Adrenal gland (tissue), 12 donors: ENCODE data around the gene HSD17B14. TPM values are rescaled to one million over a fixed set of nuclear protein-coding genes. Genes with fewer than 3 reads are reported as not detected.
A peak's percentile ranks its signal among the peaks of the same experiment; 100 is the strongest.

Experiments
- DNase-seq, 7 donors: peaks; one replicate each; pipeline ENCODE4 v3.0.0-alpha.2; 2019 to 2020
- H3K27ac ChIP-seq, 5 donors: fragments of 200-600 bp; sonication (generic) in 4 of 5; 1 replicate in 3 of 5; 2 replicates in 2 of 5; pipeline versions ENCODE4 v1.5.1 to v1.8.0; 2016 to 2020; ENCODE audit warnings: mild to moderate bottlenecking in 1 of 5
- H3K27me3 ChIP-seq: fragments of 200-600 bp; 2 replicates; pipeline ENCODE4 v1.8.0; 2021
- H3K36me3 ChIP-seq, 2 donors: fragments of 200-600 bp; replicated peaks in 1 of 2; 1 replicate in 1 of 2; 2 replicates in 1 of 2; pipeline versions ENCODE4 v1.5.1 to v1.8.0; 2018 to 2022
- H3K4me1 ChIP-seq, 2 donors: fragments of 200-600 bp; replicated peaks in 1 of 2; 1 replicate in 1 of 2; 2 replicates in 1 of 2; pipeline versions ENCODE4 v1.5.1 to v1.8.0; 2018 to 2021
- H3K4me3 ChIP-seq, 4 donors: fragments of 200-600 bp; sonication (generic) in 3 of 4; one replicate each; pipeline ENCODE4 v1.5.1; 2016 to 2018
- H3K9me3 ChIP-seq, 3 donors: fragments of 200-600 bp; sonication (generic) in 1 of 3; replicated peaks in 1 of 3; 1 replicate in 2 of 3; 2 replicates in 1 of 3; pipeline versions ENCODE4 v1.5.1 to v1.8.0; 2016 to 2021
- CTCF ChIP-seq, 6 experiments: fragments of 450-650 bp in 4 of 6; fragments of 200-600 bp in 2 of 6; sonication (generic) in 1 of 6; IDR thresholded peaks; 1 replicate in 5 of 6; 2 replicates in 1 of 6; pipeline versions ENCODE4 v1.5.1 to v1.8.0; 2016 to 2021; ENCODE audit warnings: antibody characterized with exemption in 6 of 6, mild to moderate bottlenecking in 2 of 6, moderate library complexity in 1 of 6
- POLR2A ChIP-seq, 2 donors: fragments of 450-650 bp; IDR thresholded peaks; one replicate each; pipeline ENCODE4 v1.6.1; 2017; ENCODE audit warnings: antibody characterized with exemption in 2 of 2, mild to moderate bottlenecking in 2 of 2, moderate library complexity in 1 of 2
- WGBS, 4 donors: extraction: QIAGEN DNeasy Blood & Tissue Kit in 2 of 4; methylation state at CpG; one replicate each; pipeline versions ENCODE4 v1.1.5 to v1.1.7; 2013 to 2017; 5-methylcytosine and 5-hydroxymethylcytosine counted together
- intact Hi-C, 2 donors: fragments of 100-400 bp; cut with DNase I; formaldehyde crosslinking; loops; one replicate each; pipeline versions ENCODE4 v1.14.1 to v1.15.0; 2022 to 2023
- polyA plus RNA-seq, 3 donors: library from polyadenylated mRNA; stranded (reverse); fragments of 200-250 nt in 2 of 3; fragments of 350-450 nt in 1 of 3; fragmentation: Illumina TruSeq in 1 of 3; extraction: RNeasy Lipid Tissue Mini Kit (QIAGEN cat#74804) in 1 of 3; gene quantifications; one replicate each; pipeline ENCODE4 v1.2.3, GENCODE V29; 2013 to 2014
- total RNA-seq, 9 donors: library from RNA; depleted of rRNA in 4 of 9; stranded (reverse); fragments of >200 nt in 4 of 9; fragments of 120-200 nt in 1 of 9; fragmentation: NEBNext Ultra II Directional in 1 of 9; extraction: Animal tissue kit (Norgen Biotek cat#: 25700) in 1 of 9; gene quantifications; one replicate each; pipeline versions ENCODE4 v1.1.0 to v1.2.4, GENCODE V29; 2013 to 2023
- donor health status: healthy with polysubstance abuse.
- donor health status: Bipolar disorder and iron deficiency.
- donor health status: DM: yes; HTN: yes; CAD: no.
- donor health status: DM: no; HTN: no; CAD: no.
- donor health status: DM: no; HTN: no; CAD: no.
- donor health status: DM: yes; HTN: yes; CAD: no.

HSD17B14 gene
- total and polyA plus RNA-seq, 12 donors: 7.4 to 178 (median 40.6) TPM

GRCh38 chr19:48812094-48812929, 24.0 kb downstream of the HSD17B14 start:
- intact Hi-C loops: no loop called here
- Histone ChIP-seq H3K27me3 (no peaks in the 10 kb centered on the region), H3K36me3 (no peaks in the 10 kb centered on the region), H3K4me3 (peak overlapping the region in 2 of 4 donors; percentile 13 to 90), H3K4me1 (peaks cover 19 to 28% of the 10 kb centered on the region in 2 donors), H3K9me3 (no peaks in the 10 kb centered on the region), H3K27ac (peak overlapping the region; percentile 49 to 91 (median 83))
- 11 to 18% (median 14%) methylated on average over 11 to 39 of the region's 39 CpGs for WGBS, 4 donors
- TF ChIP-seq POLR2A (IDR thresholded peaks at IDR 0.05): peak in 1 of 2 donors; percentile 70
- TF ChIP-seq CTCF (IDR thresholded peaks at IDR 0.05): no peak
- peak; percentile 85 to 93 (median 89) for DNase-seq

GRCh38 chr19:48810151-48810550, 26.1 kb downstream of the HSD17B14 start:
- Histone ChIP-seq H3K4me1 (peaks cover 8 to 16% of the 10 kb centered on the region in 2 donors), H3K4me3 (peak overlapping the region in 2 of 4 donors; percentile 53 to 90), H3K27me3 (no peaks in the 10 kb centered on the region), H3K36me3 (no peaks in the 10 kb centered on the region), H3K9me3 (no peaks in the 10 kb centered on the region), H3K27ac (peak overlapping the region in 4 of 5 donors; percentile 49 to 93 (median 86))
- TF ChIP-seq POLR2A (IDR thresholded peaks at IDR 0.05) (no peak), CTCF (IDR thresholded peaks at IDR 0.05) (no peak)
- WGBS, 4 donors: 11 to 14% (median 13%) methylated on average over 7 of the region's 7 CpGs
- intact Hi-C loops: no loop called here
- no peak for DNase-seq

- 82 to 93% (median 86%) methylated on average over 6 to 13 of the region's 13 CpGs for WGBS, 4 donors
- no peak for TF ChIP-seq POLR2A (IDR thresholded peaks at IDR 0.05)
- TF ChIP-seq CTCF (IDR thresholded peaks at IDR 0.05): no peak
Measured at GRCh38 chr19:48807590-48808308, 28.5 kb downstream of the HSD17B14 start.

More at GRCh38 chr19:48807590-48808308, 28.5 kb downstream of the HSD17B14 start:
- Histone ChIP-seq H3K4me3 (no peak overlapping the region), H3K36me3 (no peaks in the 10 kb centered on the region), H3K27me3 (no peaks in the 10 kb centered on the region), H3K27ac (no peak overlapping the region), H3K4me1 (peaks cover 8 to 16% of the 10 kb centered on the region in 2 donors), H3K9me3 (no peaks in the 10 kb centered on the region)
- intact Hi-C loops: no loop called here
- DNase-seq: no peak
